SK-N-SH treated with all-trans-retinoic acid at 6 μM for 48 hours (cell line): ENCODE data around the gene LCTL.

Experiments
- ARNTL ChIP-seq: fragments of 450-650 bp; formaldehyde crosslinking; IDR thresholded peaks from 2 replicates; pipeline ENCODE4 v1.5.0; 2020; ENCODE audit warnings: low read depth, mild to moderate bottlenecking, moderate library complexity, borderline replicate concordance
- GLIS3 ChIP-seq: fragments of 250-450 bp; sonication (Bioruptor Pico); IDR thresholded peaks from 2 replicates; pipeline ENCODE4 v1.5.0; 2020; ENCODE audit warnings: mild to moderate bottlenecking, moderate library complexity
- PPARA ChIP-seq: fragments of 250-450 bp; sonication (Bioruptor Pico); IDR thresholded peaks from 2 replicates; pipeline ENCODE4 v1.5.0; 2020; ENCODE audit warnings: mild to moderate bottlenecking, borderline replicate concordance
- RARB ChIP-seq: fragments of 250-450 bp; sonication (Bioruptor Pico); IDR thresholded peaks from 2 replicates; pipeline ENCODE4 v1.8.0; 2021; ENCODE audit warnings: mild to moderate bottlenecking, moderate library complexity
- SNAI2 ChIP-seq: fragments of 250-450 bp; sonication (Bioruptor Pico); IDR thresholded peaks from 2 replicates; pipeline ENCODE4 v1.5.0; 2020; ENCODE audit warnings: mild to moderate bottlenecking, moderate library complexity
- ZFP3 ChIP-seq: fragments of 250-450 bp; sonication (Bioruptor Pico); IDR thresholded peaks from 2 replicates; pipeline ENCODE4 v1.5.0; 2020; ENCODE audit warnings: mild to moderate bottlenecking, moderate library complexity
- ZFP30 ChIP-seq: fragments of 450-650 bp; formaldehyde crosslinking; IDR thresholded peaks from 2 replicates; pipeline ENCODE4 v1.5.0; 2022; ENCODE audit warnings: mild to moderate bottlenecking, moderate library complexity
- ZNF565 ChIP-seq: fragments of 450-650 bp; formaldehyde crosslinking; conservative IDR thresholded peaks from 2 replicates; pipeline ENCODE4 v1.5.0; 2020; ENCODE audit warnings: low read depth, mild to moderate bottlenecking, moderate library complexity
- TF ChIP-seq, protein P1 (sequence below): fragments of 250-450 bp; sonication (Bioruptor Pico); IDR thresholded peaks from 2 replicates; pipeline ENCODE4 v1.8.0; 2020; ENCODE audit warnings: mild to moderate bottlenecking, moderate library complexity, borderline replicate concordance
- TF ChIP-seq, protein P2 (sequence below): fragments of 250-450 bp; sonication (Bioruptor Pico); IDR thresholded peaks from 2 replicates; pipeline ENCODE4 v1.8.0; 2021; ENCODE audit warnings: low read depth, mild to moderate bottlenecking, moderate library complexity, borderline replicate concordance
- TF ChIP-seq, protein P3 (sequence below): fragments of 250-450 bp; sonication (Bioruptor Pico); IDR thresholded peaks from 2 replicates; pipeline ENCODE4 v1.5.0; 2020; ENCODE audit warnings: mild to moderate bottlenecking, moderate library complexity

DNA sequence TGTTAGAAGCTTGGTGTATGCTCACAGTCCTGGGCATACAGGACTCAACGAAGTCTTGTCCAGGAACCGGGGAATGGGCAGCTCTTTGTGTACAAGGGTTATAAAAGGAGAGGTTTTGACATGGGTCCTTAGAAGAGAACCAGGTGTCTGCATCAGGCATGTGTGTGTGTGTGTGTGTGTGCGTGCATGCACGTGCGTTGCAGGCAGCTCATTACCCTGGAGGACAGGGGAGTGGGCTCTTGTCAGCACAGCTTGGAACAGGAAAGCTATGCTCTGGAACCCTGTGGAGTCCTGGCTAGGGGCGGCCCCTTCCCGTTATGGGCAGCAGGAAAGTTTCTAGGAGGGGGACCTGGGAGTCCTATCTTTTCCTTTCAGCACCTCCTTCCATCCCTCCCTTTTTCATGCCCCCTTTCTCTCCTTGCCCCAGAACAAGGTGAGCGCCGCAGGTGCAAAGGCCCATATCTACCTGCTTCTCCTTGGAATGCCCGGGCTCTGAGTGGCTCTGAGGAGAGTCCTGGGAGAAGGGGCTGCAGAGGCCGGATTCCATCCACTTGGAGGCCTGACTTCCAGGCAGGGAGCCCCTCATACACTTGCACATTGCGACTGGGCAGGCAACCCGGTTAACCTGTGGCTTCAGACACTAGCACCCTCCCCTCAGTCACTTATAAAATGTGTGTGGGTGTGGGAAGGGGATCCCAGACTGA is 33.9 kb upstream of the LCTL start:
- TF ChIP-seq PPARA: no peak
- TF ChIP-seq, protein P1, sequence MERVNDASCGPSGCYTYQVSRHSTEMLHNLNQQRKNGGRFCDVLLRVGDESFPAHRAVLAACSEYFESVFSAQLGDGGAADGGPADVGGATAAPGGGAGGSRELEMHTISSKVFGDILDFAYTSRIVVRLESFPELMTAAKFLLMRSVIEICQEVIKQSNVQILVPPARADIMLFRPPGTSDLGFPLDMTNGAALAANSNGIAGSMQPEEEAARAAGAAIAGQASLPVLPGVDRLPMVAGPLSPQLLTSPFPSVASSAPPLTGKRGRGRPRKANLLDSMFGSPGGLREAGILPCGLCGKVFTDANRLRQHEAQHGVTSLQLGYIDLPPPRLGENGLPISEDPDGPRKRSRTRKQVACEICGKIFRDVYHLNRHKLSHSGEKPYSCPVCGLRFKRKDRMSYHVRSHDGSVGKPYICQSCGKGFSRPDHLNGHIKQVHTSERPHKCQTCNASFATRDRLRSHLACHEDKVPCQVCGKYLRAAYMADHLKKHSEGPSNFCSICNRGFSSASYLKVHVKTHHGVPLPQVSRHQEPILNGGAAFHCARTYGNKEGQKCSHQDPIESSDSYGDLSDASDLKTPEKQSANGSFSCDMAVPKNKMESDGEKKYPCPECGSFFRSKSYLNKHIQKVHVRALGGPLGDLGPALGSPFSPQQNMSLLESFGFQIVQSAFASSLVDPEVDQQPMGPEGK: no peak
- TF ChIP-seq ZFP30 (CRISPR knock-in tag): no peak
- TF ChIP-seq, protein P2, sequence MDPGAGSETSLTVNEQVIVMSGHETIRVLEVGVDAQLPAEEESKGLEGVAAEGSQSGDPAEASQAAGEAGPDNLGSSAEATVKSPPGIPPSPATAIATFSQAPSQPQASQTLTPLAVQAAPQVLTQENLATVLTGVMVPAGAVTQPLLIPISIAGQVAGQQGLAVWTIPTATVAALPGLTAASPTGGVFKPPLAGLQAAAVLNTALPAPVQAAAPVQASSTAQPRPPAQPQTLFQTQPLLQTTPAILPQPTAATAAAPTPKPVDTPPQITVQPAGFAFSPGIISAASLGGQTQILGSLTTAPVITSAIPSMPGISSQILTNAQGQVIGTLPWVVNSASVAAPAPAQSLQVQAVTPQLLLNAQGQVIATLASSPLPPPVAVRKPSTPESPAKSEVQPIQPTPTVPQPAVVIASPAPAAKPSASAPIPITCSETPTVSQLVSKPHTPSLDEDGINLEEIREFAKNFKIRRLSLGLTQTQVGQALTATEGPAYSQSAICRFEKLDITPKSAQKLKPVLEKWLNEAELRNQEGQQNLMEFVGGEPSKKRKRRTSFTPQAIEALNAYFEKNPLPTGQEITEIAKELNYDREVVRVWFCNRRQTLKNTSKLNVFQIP (CRISPR knock-in tag): no peak
- no peak for TF ChIP-seq ZNF565 (CRISPR knock-in tag)
- no peak for TF ChIP-seq ZFP3
- no peak for TF ChIP-seq GLIS3 (CRISPR knock-in tag)
- TF ChIP-seq ARNTL (CRISPR knock-in tag): no peak
- no peak for TF ChIP-seq RARB (CRISPR knock-in tag)
- TF ChIP-seq, protein P3, sequence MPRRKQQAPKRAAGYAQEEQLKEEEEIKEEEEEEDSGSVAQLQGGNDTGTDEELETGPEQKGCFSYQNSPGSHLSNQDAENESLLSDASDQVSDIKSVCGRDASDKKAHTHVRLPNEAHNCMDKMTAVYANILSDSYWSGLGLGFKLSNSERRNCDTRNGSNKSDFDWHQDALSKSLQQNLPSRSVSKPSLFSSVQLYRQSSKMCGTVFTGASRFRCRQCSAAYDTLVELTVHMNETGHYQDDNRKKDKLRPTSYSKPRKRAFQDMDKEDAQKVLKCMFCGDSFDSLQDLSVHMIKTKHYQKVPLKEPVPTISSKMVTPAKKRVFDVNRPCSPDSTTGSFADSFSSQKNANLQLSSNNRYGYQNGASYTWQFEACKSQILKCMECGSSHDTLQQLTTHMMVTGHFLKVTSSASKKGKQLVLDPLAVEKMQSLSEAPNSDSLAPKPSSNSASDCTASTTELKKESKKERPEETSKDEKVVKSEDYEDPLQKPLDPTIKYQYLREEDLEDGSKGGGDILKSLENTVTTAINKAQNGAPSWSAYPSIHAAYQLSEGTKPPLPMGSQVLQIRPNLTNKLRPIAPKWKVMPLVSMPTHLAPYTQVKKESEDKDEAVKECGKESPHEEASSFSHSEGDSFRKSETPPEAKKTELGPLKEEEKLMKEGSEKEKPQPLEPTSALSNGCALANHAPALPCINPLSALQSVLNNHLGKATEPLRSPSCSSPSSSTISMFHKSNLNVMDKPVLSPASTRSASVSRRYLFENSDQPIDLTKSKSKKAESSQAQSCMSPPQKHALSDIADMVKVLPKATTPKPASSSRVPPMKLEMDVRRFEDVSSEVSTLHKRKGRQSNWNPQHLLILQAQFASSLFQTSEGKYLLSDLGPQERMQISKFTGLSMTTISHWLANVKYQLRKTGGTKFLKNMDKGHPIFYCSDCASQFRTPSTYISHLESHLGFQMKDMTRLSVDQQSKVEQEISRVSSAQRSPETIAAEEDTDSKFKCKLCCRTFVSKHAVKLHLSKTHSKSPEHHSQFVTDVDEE (CRISPR knock-in tag): no peak
- no peak for TF ChIP-seq SNAI2
